ENCODE data around the gene CDC42BPA.

GRCh38 chr1:226942392-226942791, 375.9 kb downstream of the CDC42BPA start:
- no peak for TF ChIP-seq MAX (CRISPR knock-in tag; IDR thresholded peaks at IDR 0.05)
- no peak for TF ChIP-seq CTCF (IDR thresholded peaks at IDR 0.05 in 2 of 3, conservative IDR thresholded peaks at IDR 0.05 in 1 of 3; ENCODE audit: insufficient read depth in 2 of 3, low read depth in 1 of 3, low read length in 3 of 3)
- no peak for TF ChIP-seq EP300 (IDR thresholded peaks at IDR 0.05; ENCODE audit: low read length)
- no peak for TF ChIP-seq ZFP36 (IDR thresholded peaks at IDR 0.05; ENCODE audit: low read depth, low read length, partially characterized antibody)
- no peak for TF ChIP-seq TRIM24 (IDR thresholded peaks at IDR 0.05)
- TF ChIP-seq PKNOX1 (IDR thresholded peaks at IDR 0.05) = no peak
- TF ChIP-seq FOXP4 (CRISPR knock-in tag; IDR thresholded peaks at IDR 0.05; ENCODE audit: borderline replicate concordance) = no peak
- no peak for TF ChIP-seq ZSCAN29 (IDR thresholded peaks at IDR 0.05)
- no peak for TF ChIP-seq MLLT1 (IDR thresholded peaks at IDR 0.05)
- TF ChIP-seq PHF21A (IDR thresholded peaks at IDR 0.05; ENCODE audit: borderline replicate concordance, low read depth) = no peak
- no peak for TF ChIP-seq NR3C1 (CRISPR knock-in tag; IDR thresholded peaks at IDR 0.05)
- TF ChIP-seq TCF7L2 (IDR thresholded peaks at IDR 0.05; ENCODE audit: low read depth, low read length) = no peak
- TF ChIP-seq SMAD4 (CRISPR knock-in tag; conservative IDR thresholded peaks at IDR 0.05) = no peak
- TF ChIP-seq ZNF175 (CRISPR knock-in tag; IDR thresholded peaks at IDR 0.05; ENCODE audit: low read depth) = no peak
